Erythroblast (primary cell): Measurements from ENCODE around the gene MAGI1.

Source experiments
- GATA1 ChIP-seq: IDR thresholded peaks from 2 replicates; pipeline ENCODE4 v1.6.1; 2011; ENCODE audit warnings: low read depth, mild to moderate bottlenecking, control low read depth, low read length, moderate library complexity
- POLR2A ChIP-seq: IDR thresholded peaks from 2 replicates; pipeline ENCODE4 v1.6.1; 2011; ENCODE audit warnings: mild to moderate bottlenecking, low read length

DNA sequence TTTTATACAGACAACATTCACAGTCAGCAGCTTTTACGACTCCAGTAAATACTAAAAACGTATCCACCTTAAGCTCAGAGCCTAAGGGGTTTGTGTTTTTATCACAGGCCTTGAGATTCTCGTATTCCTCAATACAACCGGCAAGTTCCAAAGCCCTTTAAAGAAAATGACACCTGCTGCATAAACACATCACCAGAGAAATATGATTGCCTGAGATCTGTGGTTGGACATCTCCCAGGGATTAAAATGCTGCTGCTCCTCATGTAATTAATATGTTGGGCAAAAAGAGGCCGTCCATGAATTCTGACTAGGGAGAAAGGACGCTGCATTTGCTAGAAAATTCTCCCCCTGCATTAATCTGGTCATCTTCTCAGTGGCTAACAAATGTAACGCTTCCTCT, 544.8 kb downstream of the MAGI1 start:
- TF ChIP-seq POLR2A = no peak
- TF ChIP-seq GATA1 = no peak
